Astrocyte of the hippocampus (primary cell): ENCODE data around the gene MPDZ.
"Not testable (repeated sequence)": the region's sequence is repeated elsewhere in the genome, so short reads cannot be mapped to it uniquely, and the experiment has no call there.

Experiments
- DNase-seq: peaks from one replicate; pipeline ENCODE4 v3.0.0; 2011; ENCODE audit warnings: low read depth, low spot score

The MPDZ gene

GRCh38 chr9:13268469-13268868 is 11.0 kb downstream of the MPDZ start:
- DNase-seq: no peak

- DNase-seq: peak; percentile 73
These were observed 11.7 kb downstream of the MPDZ start for GRCh38 chr9:13267743-13268142.

- peak; percentile 83 for DNase-seq
These were observed 13.3 kb downstream of the MPDZ start for GRCh38 chr9:13266167-13266566.

- peak; percentile 94 for DNase-seq
These were observed 14.7 kb downstream of the MPDZ start for GRCh38 chr9:13264788-13265187.

- no peak for DNase-seq
These were observed 16.0 kb downstream of the MPDZ start for GRCh38 chr9:13263511-13263910.

- no peak for DNase-seq
These were observed 26.6 kb downstream of the MPDZ start for GRCh38 chr9:13252852-13253251.

GRCh38 chr9:13244181-13244580 is 35.3 kb downstream of the MPDZ start:
- DNase-seq: no peak

- no peak for DNase-seq
These were observed 38.2 kb downstream of the MPDZ start for GRCh38 chr9:13241283-13241682.

GRCh38 chr9:13239660-13240059 is 39.8 kb downstream of the MPDZ start:
- no peak for DNase-seq

- no peak for DNase-seq
These were observed 40.3 kb downstream of the MPDZ start for GRCh38 chr9:13239208-13239607.

GRCh38 chr9:13234932-13235331 is 44.6 kb downstream of the MPDZ start:
- DNase-seq: no peak

- no peak for DNase-seq
These were observed 51.1 kb downstream of the MPDZ start for GRCh38 chr9:13228431-13228830.

- no peak for DNase-seq
These were observed 55.1 kb downstream of the MPDZ start for GRCh38 chr9:13224366-13224765.

GRCh38 chr9:13222733-13223132 is 56.8 kb downstream of the MPDZ start:
- DNase-seq: not testable (repeated sequence)

GRCh38 chr9:13221741-13222140 is 57.8 kb downstream of the MPDZ start:
- DNase-seq: no peak

- no peak for DNase-seq
These were observed 58.7 kb downstream of the MPDZ start for GRCh38 chr9:13220837-13221236.

GRCh38 chr9:13215791-13216554 is 63.5 kb downstream of the MPDZ start:
- no peak for DNase-seq

- no peak for DNase-seq
These were observed 65.5 kb downstream of the MPDZ start for GRCh38 chr9:13213998-13214397.

GRCh38 chr9:13213337-13213736 is 66.2 kb downstream of the MPDZ start:
- peak; percentile 20 for DNase-seq

GRCh38 chr9:13210306-13210705 is 69.2 kb downstream of the MPDZ start:
- no peak for DNase-seq

GRCh38 chr9:13209498-13209897 is 70.0 kb downstream of the MPDZ start:
- DNase-seq: no peak

GRCh38 chr9:13205824-13206223 is 73.7 kb downstream of the MPDZ start:
- no peak for DNase-seq

GRCh38 chr9:13190040-13190439 is 89.5 kb downstream of the MPDZ start:
- no peak for DNase-seq

- no peak for DNase-seq
These were observed 90.1 kb downstream of the MPDZ start for GRCh38 chr9:13189362-13189761.
